Colonic mucosa (tissue), 4 donors: ENCODE results near the gene ISYNA1. TPM values are rescaled to one million over a fixed set of nuclear protein-coding genes. Genes with fewer than 3 reads are reported as not detected.

Source experiments
- DNase-seq: peaks from one replicate; pipeline ENCODE4 v3.0.0-alpha.2; 2020
- H3K27ac ChIP-seq: fragments of 200-600 bp; one replicate; pipeline ENCODE4 v1.8.0; 2021
- H3K27me3 ChIP-seq: fragments of 200-600 bp; one replicate; pipeline ENCODE4 v1.8.0; 2021
- H3K36me3 ChIP-seq: fragments of 200-600 bp; one replicate; pipeline ENCODE4 v1.8.0; 2021
- H3K4me1 ChIP-seq: fragments of 200-600 bp; one replicate; pipeline ENCODE4 v1.8.0; 2021; ENCODE audit warnings: mild to moderate bottlenecking
- H3K4me3 ChIP-seq: fragments of 200-600 bp; one replicate; pipeline ENCODE4 v1.8.0; 2021
- H3K9ac ChIP-seq, 2 donors: one replicate each; pipeline ENCODE4 v1.7.0; 2013; ENCODE audit warnings: control low read depth in 2 of 2, low read depth in 2 of 2, low read length in 2 of 2
- H3K9me3 ChIP-seq: fragments of 200-600 bp; one replicate; pipeline ENCODE4 v1.8.0; 2021
- intact Hi-C: fragments of 100-400 bp; cut with DNase I; formaldehyde crosslinking; loops from one replicate; pipeline ENCODE4 v1.14.1; 2022
- total RNA-seq, 2 donors: library from RNA; stranded (reverse); fragmentation: NEBNext Ultra II Directional in 1 of 2; extraction: Animal tissue kit (Norgen Biotek cat#: 25700) in 1 of 2; gene quantifications; one replicate each; pipeline ENCODE4 v1.2.1, GENCODE V29; 2021
- TF ChIP-seq, protein P1 (sequence below): fragments of 200-600 bp; IDR thresholded peaks from one replicate; pipeline ENCODE4 v1.8.0; 2022; ENCODE audit warnings: antibody characterized with exemption, mild to moderate bottlenecking
- donor health status: healthy.
- donor health status: DM: no; HTN: no; CAD: no.
- donor health status: DM: no; HTN: no; CAD: no.

ISYNA1 gene
- total RNA-seq, 2 donors from 2014 or later = 17.7 to 25.7 TPM

DNA sequence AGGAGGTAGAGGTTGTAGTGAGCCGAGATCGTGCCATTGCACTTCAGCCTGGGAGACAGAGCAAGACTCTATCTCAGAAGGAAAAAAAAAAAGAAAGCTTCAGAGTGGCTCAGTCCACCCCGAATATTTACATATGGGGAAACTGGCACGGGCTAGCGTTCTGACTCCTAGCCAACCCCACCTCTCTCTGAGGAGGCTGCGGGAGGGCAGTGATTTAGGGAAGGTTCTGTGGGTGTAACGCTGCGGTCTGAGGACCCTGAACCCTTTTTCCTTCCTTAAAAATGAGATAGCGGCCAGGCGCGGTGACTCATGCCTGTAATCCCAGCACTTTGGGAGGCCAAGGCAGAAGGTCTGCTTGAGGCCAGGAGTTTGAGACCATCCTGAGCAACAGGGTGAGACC lies 45.5 kb downstream of the ISYNA1 start:
- intact Hi-C loops = no loop called here

DNA sequence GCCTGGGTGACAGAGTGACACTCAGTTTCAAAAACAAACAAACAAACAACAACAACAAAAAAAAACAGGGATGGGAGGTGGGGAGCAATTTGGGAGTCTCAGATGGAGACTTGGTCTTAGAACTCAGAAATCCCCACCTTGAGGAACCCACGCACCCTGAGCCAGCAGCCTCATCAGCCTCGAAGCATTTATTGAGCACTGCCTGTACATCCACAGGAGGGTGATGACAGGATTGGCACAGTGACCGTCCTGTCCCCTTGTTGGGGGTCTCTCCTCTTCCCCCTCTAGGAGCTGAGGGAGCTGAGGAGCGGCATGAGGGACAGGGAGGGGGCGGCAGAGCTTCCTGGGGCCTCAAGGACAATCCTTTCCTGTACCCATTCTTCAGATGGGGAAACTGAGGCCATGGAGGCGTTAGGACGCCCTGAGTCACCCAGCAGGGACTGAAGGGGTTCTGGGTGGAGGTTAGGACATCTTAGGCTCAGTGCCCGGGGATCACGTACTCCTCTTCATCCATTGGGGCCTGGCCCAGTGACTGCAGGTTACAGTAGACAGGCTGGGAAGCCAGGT lies 46.3 kb downstream of the ISYNA1 start:
- DNase-seq = no peak
- H3K36me3 ChIP-seq = no peaks in the 10 kb centered on the region
- TF ChIP-seq, protein P1, sequence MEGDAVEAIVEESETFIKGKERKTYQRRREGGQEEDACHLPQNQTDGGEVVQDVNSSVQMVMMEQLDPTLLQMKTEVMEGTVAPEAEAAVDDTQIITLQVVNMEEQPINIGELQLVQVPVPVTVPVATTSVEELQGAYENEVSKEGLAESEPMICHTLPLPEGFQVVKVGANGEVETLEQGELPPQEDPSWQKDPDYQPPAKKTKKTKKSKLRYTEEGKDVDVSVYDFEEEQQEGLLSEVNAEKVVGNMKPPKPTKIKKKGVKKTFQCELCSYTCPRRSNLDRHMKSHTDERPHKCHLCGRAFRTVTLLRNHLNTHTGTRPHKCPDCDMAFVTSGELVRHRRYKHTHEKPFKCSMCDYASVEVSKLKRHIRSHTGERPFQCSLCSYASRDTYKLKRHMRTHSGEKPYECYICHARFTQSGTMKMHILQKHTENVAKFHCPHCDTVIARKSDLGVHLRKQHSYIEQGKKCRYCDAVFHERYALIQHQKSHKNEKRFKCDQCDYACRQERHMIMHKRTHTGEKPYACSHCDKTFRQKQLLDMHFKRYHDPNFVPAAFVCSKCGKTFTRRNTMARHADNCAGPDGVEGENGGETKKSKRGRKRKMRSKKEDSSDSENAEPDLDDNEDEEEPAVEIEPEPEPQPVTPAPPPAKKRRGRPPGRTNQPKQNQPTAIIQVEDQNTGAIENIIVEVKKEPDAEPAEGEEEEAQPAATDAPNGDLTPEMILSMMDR = no peak
- H3K4me3 ChIP-seq = no peak overlapping the region
- intact Hi-C loops = no loop called here
- no peaks in the 10 kb centered on the region for H3K9me3 ChIP-seq
- H3K9ac ChIP-seq = no peak overlapping the region
- no peaks in the 10 kb centered on the region for H3K27me3 ChIP-seq
- H3K4me1 ChIP-seq = no peaks in the 10 kb centered on the region
- H3K27ac ChIP-seq = no peak overlapping the region

More for the DNA sequence above, 45.5 kb downstream of the ISYNA1 start:
- Histone ChIP-seq H3K27me3 (peaks cover 7% of the 10 kb centered on the region), H3K36me3 (no peaks in the 10 kb centered on the region), H3K9me3 (no peaks in the 10 kb centered on the region), H3K4me3 (no peak overlapping the region), H3K4me1 (peaks cover 4% of the 10 kb centered on the region), H3K9ac (no peak overlapping the region), H3K27ac (no peak overlapping the region)
- TF ChIP-seq, protein P1 = no peak
- peak; percentile 72 for DNase-seq

DNA sequence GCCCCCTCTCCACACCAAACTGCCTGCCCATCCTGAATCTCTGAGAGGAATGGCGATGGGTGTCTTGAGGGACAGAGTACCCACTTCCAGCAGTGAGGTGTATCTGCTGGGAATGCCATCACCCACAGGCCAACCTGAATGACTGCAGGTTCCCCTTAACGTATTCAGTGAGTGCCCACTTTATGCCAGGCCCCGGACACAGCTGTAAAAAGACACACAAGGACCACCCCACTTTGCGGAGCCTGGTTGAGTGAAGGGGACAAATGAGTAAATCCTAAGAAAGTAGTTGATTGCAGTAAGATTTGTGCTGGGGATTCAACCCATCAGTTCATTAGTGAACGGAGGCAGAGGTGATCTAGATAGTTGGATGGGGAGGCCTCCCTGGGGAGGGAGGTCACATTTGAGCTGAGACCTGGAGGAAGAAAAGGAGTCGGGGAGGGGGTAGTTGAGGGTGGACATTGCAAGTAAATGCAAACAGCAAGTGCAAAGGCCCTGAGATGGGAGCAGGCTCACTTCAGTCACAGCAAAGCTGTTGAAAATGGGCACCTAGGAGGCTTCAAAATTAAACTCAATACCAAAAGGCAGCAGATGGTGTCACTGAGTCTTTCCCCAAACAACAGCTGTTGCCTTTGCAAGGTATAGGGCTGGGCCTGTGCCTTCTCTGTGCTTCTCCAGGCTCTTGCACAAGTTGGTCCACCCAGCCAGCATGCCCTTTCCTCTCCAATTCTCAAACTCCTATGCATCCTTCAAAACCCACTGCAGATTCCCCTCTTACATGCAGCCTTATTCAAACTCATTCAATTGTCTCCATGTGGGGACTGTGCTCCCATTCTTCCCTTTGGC lies 47.6 kb downstream of the ISYNA1 start:
- no peaks in the 10 kb centered on the region for H3K36me3 ChIP-seq
- H3K9me3 ChIP-seq = no peaks in the 10 kb centered on the region
- no peaks in the 10 kb centered on the region for H3K27me3 ChIP-seq
- TF ChIP-seq, protein P1 = no peak
- H3K4me3 ChIP-seq = no peak overlapping the region
- H3K27ac ChIP-seq = no peak overlapping the region
- H3K9ac ChIP-seq = no peak overlapping the region
- no peak for DNase-seq
- H3K4me1 ChIP-seq = no peaks in the 10 kb centered on the region
- intact Hi-C loops = no loop called here

GRCh38 chr19:18389726-18390064 lies 48.2 kb downstream of the ISYNA1 start:
- DNase-seq = no peak
- TF ChIP-seq, protein P1 = no peak
- Histone ChIP-seq H3K27me3 (no peaks in the 10 kb centered on the region), H3K27ac (no peak overlapping the region), H3K9ac (no peak overlapping the region), H3K4me3 (no peak overlapping the region), H3K4me1 (no peaks in the 10 kb centered on the region), H3K36me3 (no peaks in the 10 kb centered on the region), H3K9me3 (no peaks in the 10 kb centered on the region)
- intact Hi-C loops = loop anchor here (2.0 kb wide), 1 partner anchor 23 kb away; no protein-coding TSS in a partner anchor

DNA sequence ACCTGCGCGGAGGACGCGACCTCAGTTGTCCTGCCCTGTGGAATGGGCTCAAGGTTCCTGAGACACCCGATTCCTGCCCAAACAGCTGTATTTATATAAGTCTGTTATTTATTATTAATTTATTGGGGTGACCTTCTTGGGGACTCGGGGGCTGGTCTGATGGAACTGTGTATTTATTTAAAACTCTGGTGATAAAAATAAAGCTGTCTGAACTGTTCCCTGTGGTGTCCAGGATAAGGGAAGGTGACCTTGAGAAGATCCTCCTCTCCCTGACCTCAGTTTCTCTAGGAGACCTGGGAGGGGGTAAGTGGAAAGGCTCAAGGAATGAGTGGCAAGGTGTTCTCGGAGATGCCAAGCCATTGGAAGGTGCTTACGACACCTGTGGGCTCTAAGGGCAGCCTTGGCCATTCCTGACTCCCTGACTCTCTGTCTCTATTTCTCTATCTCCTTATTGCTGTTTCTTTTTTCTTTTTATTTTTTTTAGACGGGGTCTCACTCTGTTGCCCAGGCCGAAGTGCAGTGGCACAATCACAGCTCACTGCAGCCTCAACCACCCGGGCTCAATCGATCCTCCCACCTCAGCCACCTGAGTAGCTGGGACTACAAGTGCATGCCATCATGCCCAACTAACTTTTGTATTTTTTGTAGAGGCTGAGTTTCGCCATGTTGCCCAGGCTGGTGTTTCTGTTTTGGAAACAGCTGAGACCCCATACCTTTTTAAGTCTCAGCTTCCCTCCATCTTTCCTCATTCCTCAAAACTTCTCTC lies 48.8 kb downstream of the ISYNA1 start:
- TF ChIP-seq, protein P1 = no peak
- peak overlapping the region; percentile 72 for H3K27ac ChIP-seq
- no peak for DNase-seq
- no peaks in the 10 kb centered on the region for H3K27me3 ChIP-seq
- intact Hi-C loops = loop anchor here (2.0 kb wide), 1 partner anchor 24 kb away; no protein-coding TSS in a partner anchor
- no peaks in the 10 kb centered on the region for H3K9me3 ChIP-seq
- H3K9ac ChIP-seq = peak overlapping the region; percentile 37 to 99
- H3K4me3 ChIP-seq = peak overlapping the region; percentile 43
- no peaks in the 10 kb centered on the region for H3K36me3 ChIP-seq
- H3K4me1 ChIP-seq = no peaks in the 10 kb centered on the region
